ENCODE data around the gene CEACAM8. TPM values are rescaled to one million over a fixed set of nuclear protein-coding genes. Genes with fewer than 3 reads are reported as not detected.
"Not testable (repeated sequence)": the region's sequence is repeated elsewhere in the genome, so short reads cannot be mapped to it uniquely, and the experiment has no call there.

CEACAM8 gene
- total RNA-seq, 1 donor from 2014 or later, result not detected

GRCh38 chr19:42628411-42629140 lies 33.9 kb upstream of the CEACAM8 start:
- no peaks in the 10 kb centered on the region for H3K36me3 Mint-ChIP-seq (ENCODE audit: low read depth)
- H3K27ac Mint-ChIP-seq (ENCODE audit: unreplicated experiment), result no peak overlapping the region
- H3K9me3 Mint-ChIP-seq (ENCODE audit: low read depth), result peaks cover 11% of the 10 kb centered on the region
- no peaks in the 10 kb centered on the region for H3K4me1 Mint-ChIP-seq (ENCODE audit: low read depth)
- no peaks in the 10 kb centered on the region for H3K27me3 Mint-ChIP-seq (ENCODE audit: low read depth)
- no peak for DNase-seq (ENCODE audit: low spot score)
- TF ChIP-seq, protein P1, sequence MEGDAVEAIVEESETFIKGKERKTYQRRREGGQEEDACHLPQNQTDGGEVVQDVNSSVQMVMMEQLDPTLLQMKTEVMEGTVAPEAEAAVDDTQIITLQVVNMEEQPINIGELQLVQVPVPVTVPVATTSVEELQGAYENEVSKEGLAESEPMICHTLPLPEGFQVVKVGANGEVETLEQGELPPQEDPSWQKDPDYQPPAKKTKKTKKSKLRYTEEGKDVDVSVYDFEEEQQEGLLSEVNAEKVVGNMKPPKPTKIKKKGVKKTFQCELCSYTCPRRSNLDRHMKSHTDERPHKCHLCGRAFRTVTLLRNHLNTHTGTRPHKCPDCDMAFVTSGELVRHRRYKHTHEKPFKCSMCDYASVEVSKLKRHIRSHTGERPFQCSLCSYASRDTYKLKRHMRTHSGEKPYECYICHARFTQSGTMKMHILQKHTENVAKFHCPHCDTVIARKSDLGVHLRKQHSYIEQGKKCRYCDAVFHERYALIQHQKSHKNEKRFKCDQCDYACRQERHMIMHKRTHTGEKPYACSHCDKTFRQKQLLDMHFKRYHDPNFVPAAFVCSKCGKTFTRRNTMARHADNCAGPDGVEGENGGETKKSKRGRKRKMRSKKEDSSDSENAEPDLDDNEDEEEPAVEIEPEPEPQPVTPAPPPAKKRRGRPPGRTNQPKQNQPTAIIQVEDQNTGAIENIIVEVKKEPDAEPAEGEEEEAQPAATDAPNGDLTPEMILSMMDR (IDR thresholded peaks at IDR 0.05), result no peak
- H3K4me3 Mint-ChIP-seq (ENCODE audit: unreplicated experiment), result no peak overlapping the region

DNA sequence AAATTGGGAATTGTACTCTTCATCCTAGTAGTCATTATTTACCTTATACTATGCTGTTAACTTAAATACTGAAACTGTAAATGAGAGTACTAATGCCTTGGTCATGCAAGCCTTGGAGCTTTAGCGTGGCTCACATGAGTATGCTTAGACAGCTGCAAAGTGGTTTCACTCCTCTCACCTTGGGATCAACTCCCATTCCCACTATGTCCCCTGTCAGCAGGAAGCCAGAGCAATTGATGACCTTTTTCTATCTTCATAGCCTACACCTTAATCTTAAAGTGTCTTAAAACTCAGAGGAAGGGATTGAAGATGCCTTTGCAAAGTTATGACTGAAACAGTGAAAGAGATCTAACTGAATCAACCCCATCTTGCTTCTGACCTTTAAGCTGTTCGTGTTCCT lies 33.2 kb upstream of the CEACAM8 start:
- Mint-ChIP-seq H3K27ac (ENCODE audit: unreplicated experiment) (no peak overlapping the region), H3K4me1 (ENCODE audit: low read depth) (no peaks in the 10 kb centered on the region), H3K36me3 (ENCODE audit: low read depth) (no peaks in the 10 kb centered on the region), H3K27me3 (ENCODE audit: low read depth) (no peaks in the 10 kb centered on the region), H3K4me3 (ENCODE audit: unreplicated experiment) (no peak overlapping the region), H3K9me3 (ENCODE audit: low read depth) (peaks cover 11% of the 10 kb centered on the region)
- TF ChIP-seq, protein P1 (IDR thresholded peaks at IDR 0.05), result no peak
- no peak for DNase-seq (ENCODE audit: low spot score)

GRCh38 chr19:42626181-42626580 lies 31.5 kb upstream of the CEACAM8 start:
- Mint-ChIP-seq H3K9me3 (ENCODE audit: low read depth) (peaks cover 11% of the 10 kb centered on the region), H3K4me3 (ENCODE audit: unreplicated experiment) (no peak overlapping the region), H3K27ac (ENCODE audit: unreplicated experiment) (no peak overlapping the region), H3K4me1 (ENCODE audit: low read depth) (no peaks in the 10 kb centered on the region), H3K36me3 (ENCODE audit: low read depth) (no peaks in the 10 kb centered on the region), H3K27me3 (ENCODE audit: low read depth) (no peaks in the 10 kb centered on the region)
- TF ChIP-seq, protein P1 (IDR thresholded peaks at IDR 0.05), result no peak
- DNase-seq (ENCODE audit: low spot score), result no peak

DNA sequence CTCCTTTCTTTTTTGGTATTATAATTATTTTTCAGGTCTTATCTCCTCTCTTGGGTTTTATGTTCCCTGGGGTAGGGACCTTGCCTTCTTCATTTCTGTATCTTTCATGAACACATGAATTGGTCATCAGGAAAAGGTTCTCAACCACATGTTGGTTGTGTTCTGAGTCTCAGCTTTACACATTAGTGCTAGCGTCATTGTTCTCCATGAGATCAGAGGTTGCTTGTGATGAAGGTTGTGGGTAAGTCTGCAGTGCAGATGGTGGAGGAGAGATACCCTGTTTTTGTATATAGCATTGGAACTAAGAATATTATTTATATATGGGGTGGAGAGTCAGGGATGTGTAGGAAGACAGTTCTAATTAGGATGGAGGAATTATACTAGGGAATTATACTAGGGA lies 24.5 kb upstream of the CEACAM8 start:
- no peak overlapping the region for H3K27ac Mint-ChIP-seq (ENCODE audit: unreplicated experiment)
- no peak for DNase-seq (ENCODE audit: low spot score)
- no peaks in the 10 kb centered on the region for H3K9me3 Mint-ChIP-seq (ENCODE audit: low read depth)
- no peaks in the 10 kb centered on the region for H3K4me1 Mint-ChIP-seq (ENCODE audit: low read depth)
- H3K36me3 Mint-ChIP-seq (ENCODE audit: low read depth), result no peaks in the 10 kb centered on the region
- peaks cover 12% of the 10 kb centered on the region for H3K27me3 Mint-ChIP-seq (ENCODE audit: low read depth)
- H3K4me3 Mint-ChIP-seq (ENCODE audit: unreplicated experiment), result no peak overlapping the region
- TF ChIP-seq, protein P1 (IDR thresholded peaks at IDR 0.05), result no peak

GRCh38 chr19:42613666-42614065 lies 18.9 kb upstream of the CEACAM8 start:
- H3K27ac Mint-ChIP-seq (ENCODE audit: unreplicated experiment), result no peak overlapping the region
- no peaks in the 10 kb centered on the region for H3K4me1 Mint-ChIP-seq (ENCODE audit: low read depth)
- DNase-seq (ENCODE audit: low spot score), result no peak
- no peak overlapping the region for H3K4me3 Mint-ChIP-seq (ENCODE audit: unreplicated experiment)
- TF ChIP-seq, protein P1 (IDR thresholded peaks at IDR 0.05), result no peak
- H3K27me3 Mint-ChIP-seq (ENCODE audit: low read depth), result peaks cover 11% of the 10 kb centered on the region
- peaks cover 7% of the 10 kb centered on the region for H3K9me3 Mint-ChIP-seq (ENCODE audit: low read depth)
- no peaks in the 10 kb centered on the region for H3K36me3 Mint-ChIP-seq (ENCODE audit: low read depth)

- not testable (repeated sequence) for DNase-seq (ENCODE audit: low spot score); H3K27ac Mint-ChIP-seq (ENCODE audit: unreplicated experiment); H3K4me1 Mint-ChIP-seq (ENCODE audit: low read depth)
Measured at GRCh38 chr19:42610401-42610915, 15.7 kb upstream of the CEACAM8 start.

More at GRCh38 chr19:42610401-42610915, 15.7 kb upstream of the CEACAM8 start:
- H3K27me3 Mint-ChIP-seq (ENCODE audit: low read depth); H3K36me3 Mint-ChIP-seq (ENCODE audit: low read depth); H3K4me3 Mint-ChIP-seq (ENCODE audit: unreplicated experiment); H3K9me3 Mint-ChIP-seq (ENCODE audit: low read depth): not testable (repeated sequence)
